GM21737 (cell line): ENCODE measurements around the gene AGBL1.
"Not testable (repeated sequence)": the region's sequence is repeated elsewhere in the genome, so short reads cannot be mapped to it uniquely, and the experiment has no call there.

Source experiments
- ATAC-seq: cut with Tn5 transposase; IDR thresholded peaks from one replicate; pipeline ENCODE4 v1.9.1; 2021; ENCODE audit warnings: mild to moderate bottlenecking, moderate library complexity; ENCODE audit not compliant: unreplicated experiment

AGBL1 gene

GRCh38 chr15:86082619-86083380 lies 3.1 kb downstream of the AGBL1 start:
- ATAC-seq: no peak

- ATAC-seq: no peak
Measured at GRCh38 chr15:86087808-86088207, 8.1 kb downstream of the AGBL1 start.

- no peak for ATAC-seq
Measured at GRCh38 chr15:86089422-86089821, 9.8 kb downstream of the AGBL1 start.

GRCh38 chr15:86101818-86102217 lies 22.1 kb downstream of the AGBL1 start:
- ATAC-seq: no peak

- no peak for ATAC-seq
Measured at GRCh38 chr15:86103825-86104224, 24.2 kb downstream of the AGBL1 start.

- ATAC-seq: no peak
Measured at GRCh38 chr15:86106306-86106705, 26.6 kb downstream of the AGBL1 start.

GRCh38 chr15:86115145-86115801 lies 35.6 kb downstream of the AGBL1 start:
- no peak for ATAC-seq

GRCh38 chr15:86121568-86122225 lies 42.0 kb downstream of the AGBL1 start:
- ATAC-seq: no peak

GRCh38 chr15:86122691-86123391 lies 43.2 kb downstream of the AGBL1 start:
- ATAC-seq: not testable (repeated sequence)

GRCh38 chr15:86125775-86126174 lies 46.1 kb downstream of the AGBL1 start:
- no peak for ATAC-seq

GRCh38 chr15:86127547-86127946 lies 47.9 kb downstream of the AGBL1 start:
- no peak for ATAC-seq

- ATAC-seq: no peak
Measured at GRCh38 chr15:86135041-86135440, 55.4 kb downstream of the AGBL1 start.

GRCh38 chr15:86136861-86137260 lies 57.2 kb downstream of the AGBL1 start:
- no peak for ATAC-seq

- ATAC-seq: no peak
Measured at GRCh38 chr15:86138798-86139197, 59.1 kb downstream of the AGBL1 start.

- ATAC-seq: no peak
Measured at GRCh38 chr15:86139828-86140227, 60.2 kb downstream of the AGBL1 start.

- no peak for ATAC-seq
Measured at GRCh38 chr15:86154705-86155104, 75.0 kb downstream of the AGBL1 start.

- ATAC-seq: no peak
Measured at GRCh38 chr15:86155551-86155950, 75.9 kb downstream of the AGBL1 start.

- no peak for ATAC-seq
Measured at GRCh38 chr15:86157606-86158293, 78.1 kb downstream of the AGBL1 start.

GRCh38 chr15:86159468-86159867 lies 79.8 kb downstream of the AGBL1 start:
- no peak for ATAC-seq

GRCh38 chr15:86161250-86161649 lies 81.6 kb downstream of the AGBL1 start:
- ATAC-seq: no peak

GRCh38 chr15:86162172-86162591 lies 82.5 kb downstream of the AGBL1 start:
- ATAC-seq: no peak
